CD4-positive, alpha-beta T cell treated with Interleukin-1 beta for 1 hour (primary cell): ENCODE results near the gene KIF4A.
"Not testable (repeated sequence)": the region's sequence is repeated elsewhere in the genome, so short reads cannot be mapped to it uniquely, and the experiment has no call there.

Experiments used
- DNase-seq, 2 donors: peaks; one replicate each; pipeline ENCODE4 v3.0.0-alpha.2; 2020 to 2022

Gene KIF4A, protein sequence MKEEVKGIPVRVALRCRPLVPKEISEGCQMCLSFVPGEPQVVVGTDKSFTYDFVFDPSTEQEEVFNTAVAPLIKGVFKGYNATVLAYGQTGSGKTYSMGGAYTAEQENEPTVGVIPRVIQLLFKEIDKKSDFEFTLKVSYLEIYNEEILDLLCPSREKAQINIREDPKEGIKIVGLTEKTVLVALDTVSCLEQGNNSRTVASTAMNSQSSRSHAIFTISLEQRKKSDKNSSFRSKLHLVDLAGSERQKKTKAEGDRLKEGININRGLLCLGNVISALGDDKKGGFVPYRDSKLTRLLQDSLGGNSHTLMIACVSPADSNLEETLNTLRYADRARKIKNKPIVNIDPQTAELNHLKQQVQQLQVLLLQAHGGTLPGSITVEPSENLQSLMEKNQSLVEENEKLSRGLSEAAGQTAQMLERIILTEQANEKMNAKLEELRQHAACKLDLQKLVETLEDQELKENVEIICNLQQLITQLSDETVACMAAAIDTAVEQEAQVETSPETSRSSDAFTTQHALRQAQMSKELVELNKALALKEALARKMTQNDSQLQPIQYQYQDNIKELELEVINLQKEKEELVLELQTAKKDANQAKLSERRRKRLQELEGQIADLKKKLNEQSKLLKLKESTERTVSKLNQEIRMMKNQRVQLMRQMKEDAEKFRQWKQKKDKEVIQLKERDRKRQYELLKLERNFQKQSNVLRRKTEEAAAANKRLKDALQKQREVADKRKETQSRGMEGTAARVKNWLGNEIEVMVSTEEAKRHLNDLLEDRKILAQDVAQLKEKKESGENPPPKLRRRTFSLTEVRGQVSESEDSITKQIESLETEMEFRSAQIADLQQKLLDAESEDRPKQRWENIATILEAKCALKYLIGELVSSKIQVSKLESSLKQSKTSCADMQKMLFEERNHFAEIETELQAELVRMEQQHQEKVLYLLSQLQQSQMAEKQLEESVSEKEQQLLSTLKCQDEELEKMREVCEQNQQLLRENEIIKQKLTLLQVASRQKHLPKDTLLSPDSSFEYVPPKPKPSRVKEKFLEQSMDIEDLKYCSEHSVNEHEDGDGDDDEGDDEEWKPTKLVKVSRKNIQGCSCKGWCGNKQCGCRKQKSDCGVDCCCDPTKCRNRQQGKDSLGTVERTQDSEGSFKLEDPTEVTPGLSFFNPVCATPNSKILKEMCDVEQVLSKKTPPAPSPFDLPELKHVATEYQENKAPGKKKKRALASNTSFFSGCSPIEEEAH

DNA sequence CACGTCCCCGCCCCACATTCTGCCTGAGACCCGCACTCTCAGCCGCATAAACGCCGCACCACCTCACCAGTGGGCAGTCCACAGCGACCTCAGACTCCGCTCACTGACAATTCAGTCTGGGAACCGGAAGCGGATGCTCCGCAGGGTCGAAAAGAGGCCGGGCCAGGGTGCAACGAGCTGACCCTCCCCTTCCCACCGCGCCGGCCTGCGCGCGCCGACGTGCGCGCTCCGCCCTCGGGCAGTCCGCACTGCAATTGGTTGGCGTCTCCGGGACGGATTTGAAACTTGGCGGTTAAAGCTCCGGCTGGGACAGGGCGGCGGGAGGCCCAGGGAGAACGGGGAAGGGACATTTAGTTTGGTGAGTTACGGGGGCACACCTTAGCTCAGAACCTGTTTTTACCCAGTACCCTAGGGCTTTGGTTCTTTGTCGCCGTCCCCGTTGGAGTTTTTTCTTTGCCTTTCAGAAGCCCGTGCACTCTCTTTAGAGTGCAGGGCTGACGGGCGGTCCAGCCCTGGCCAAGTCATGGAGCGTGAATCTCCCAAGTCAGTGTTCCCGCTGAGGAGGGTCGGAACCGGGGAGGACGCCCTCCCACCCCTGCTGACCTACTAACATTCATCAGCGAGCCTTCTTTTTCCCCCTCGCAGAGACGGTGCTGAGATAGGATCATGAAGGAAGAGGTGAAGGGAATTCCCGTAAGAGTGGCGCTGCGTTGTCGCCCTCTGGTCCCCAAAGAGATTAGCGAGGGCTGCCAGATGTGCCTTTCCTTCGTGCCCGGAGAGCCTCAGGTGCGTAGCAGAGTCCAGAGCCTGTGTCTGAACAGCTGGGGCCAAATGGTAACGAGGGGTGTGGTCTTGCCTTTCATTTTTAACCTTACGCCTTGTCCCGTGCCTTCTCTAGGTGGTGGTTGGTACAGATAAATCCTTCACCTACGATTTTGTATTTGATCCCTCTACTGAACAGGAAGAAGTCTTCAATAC is at the start of gene KIF4A, which contains the start of gene PDZD11:
KIF4A (plus strand) TSS at position 312 of the 978 bp plus-strand sequence; CDS start at position 667, 355 bp downstream.
PDZD11 (minus strand) TSS at position 135 of the 978 bp plus-strand sequence. CDS start 586 bp downstream, outside the sequence.
- DNase-seq = peak; percentile 82 to 83

- DNase-seq = no peak
Measured at GRCh38 chrX:70240751-70241150, 49.2 kb upstream of the KIF4A start.

- DNase-seq = no peak
Measured at GRCh38 chrX:70241501-70241900, 48.4 kb upstream of the KIF4A start.

DNA sequence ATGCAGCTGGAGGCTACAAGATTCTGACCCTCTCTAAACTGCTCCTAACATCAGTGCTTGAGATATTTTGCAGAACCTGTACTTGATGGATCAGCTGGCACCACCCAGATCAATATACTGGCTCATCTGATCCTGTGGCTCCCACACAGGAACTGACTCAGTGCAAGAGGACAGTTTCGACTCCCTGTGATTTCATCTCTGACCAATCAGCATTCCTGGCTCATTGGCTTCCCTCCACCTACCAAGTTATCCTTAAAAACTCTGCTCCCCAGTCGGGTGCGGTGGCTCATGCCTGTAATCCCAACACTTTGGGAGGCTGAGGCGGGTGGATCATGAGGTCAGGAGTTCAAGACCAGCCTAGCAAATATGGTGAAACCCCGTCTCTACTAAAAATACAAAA is 46.3 kb upstream of the KIF4A start:
- not testable (repeated sequence) for DNase-seq

GRCh38 chrX:70244881-70245280 is 45.0 kb upstream of the KIF4A start:
- no peak for DNase-seq

GRCh38 chrX:70247252-70247651 is 42.7 kb upstream of the KIF4A start:
- DNase-seq = no peak

GRCh38 chrX:70252491-70252890 is 37.4 kb upstream of the KIF4A start:
- no peak for DNase-seq

GRCh38 chrX:70253377-70254062 is 36.4 kb upstream of the KIF4A start:
- DNase-seq = no peak

GRCh38 chrX:70254063-70254400 is 35.9 kb upstream of the KIF4A start:
- no peak for DNase-seq

GRCh38 chrX:70254909-70255308 is 35.0 kb upstream of the KIF4A start:
- no peak for DNase-seq

GRCh38 chrX:70255452-70255851 is 34.5 kb upstream of the KIF4A start:
- DNase-seq = no peak

- DNase-seq = no peak
Measured at GRCh38 chrX:70257423-70258288, 32.2 kb upstream of the KIF4A start.

DNA sequence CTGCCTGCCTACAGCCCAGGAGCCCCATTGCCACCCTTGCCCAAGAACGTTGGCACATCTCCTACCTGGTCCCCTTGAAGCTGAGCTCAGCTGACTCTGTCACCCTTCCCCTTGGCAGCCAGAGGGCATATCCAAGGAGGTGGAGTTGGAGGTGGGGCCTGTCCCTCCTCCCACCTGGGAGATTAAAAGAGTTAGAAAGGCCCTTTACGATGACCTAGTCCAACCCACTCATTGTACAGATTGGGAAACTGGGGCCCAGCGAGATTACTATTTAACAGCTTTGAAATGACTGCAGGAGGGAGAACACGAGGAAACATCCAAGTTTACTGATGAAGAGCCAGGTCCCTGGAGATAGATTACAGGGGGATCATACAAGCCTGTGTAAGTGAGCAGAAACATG is 29.8 kb upstream of the KIF4A start, which contains the start of gene P2RY4:
P2RY4 (minus strand) TSS at position 101 of the 400 bp plus-strand sequence. CDS start 580 bp downstream, outside the sequence.
- no peak for DNase-seq

DNA sequence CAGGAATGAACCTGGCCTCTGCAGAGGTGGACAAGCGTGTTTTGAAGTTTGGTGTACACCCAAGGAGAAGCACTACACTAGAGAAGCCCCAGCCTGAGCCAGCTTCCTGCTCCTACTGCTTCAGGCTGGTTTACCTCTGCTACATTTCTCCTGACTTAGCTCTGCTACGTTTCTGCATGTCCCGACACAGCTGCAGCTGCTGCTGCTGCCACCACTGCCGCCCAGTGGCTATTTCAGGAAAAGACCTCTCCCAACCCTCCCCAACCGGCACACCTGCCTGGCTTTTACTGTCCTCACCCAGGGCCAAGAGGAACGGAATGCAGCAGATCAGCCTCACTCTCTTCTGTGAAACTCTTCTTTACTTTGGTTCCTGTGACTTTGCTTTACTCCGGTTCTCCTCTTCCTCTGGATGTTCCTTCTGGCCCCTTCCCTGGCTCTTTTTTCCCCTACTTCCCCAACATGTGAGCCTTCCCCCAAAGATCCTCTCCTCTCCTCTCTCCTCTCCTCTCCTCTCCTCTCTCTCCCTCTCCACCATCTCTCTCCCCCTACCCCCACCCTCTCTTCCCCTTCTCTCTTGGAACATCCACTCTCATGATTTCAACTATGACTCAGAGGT is 26.8 kb upstream of the KIF4A start:
- peak; percentile 1 to 7 for DNase-seq

- no peak for DNase-seq
Measured at GRCh38 chrX:70264784-70265183, 25.1 kb upstream of the KIF4A start.

- no peak for DNase-seq
Measured at GRCh38 chrX:70268034-70268433, 21.9 kb upstream of the KIF4A start, which contains the start of gene ARR3. TSS of gene ARR3 (plus strand) at chrX:70268334. CDS start at chrX:70269386, 1,052 bp downstream.

- not testable (repeated sequence) for DNase-seq
Measured at GRCh38 chrX:70274029-70274428, 15.9 kb upstream of the KIF4A start.

DNA sequence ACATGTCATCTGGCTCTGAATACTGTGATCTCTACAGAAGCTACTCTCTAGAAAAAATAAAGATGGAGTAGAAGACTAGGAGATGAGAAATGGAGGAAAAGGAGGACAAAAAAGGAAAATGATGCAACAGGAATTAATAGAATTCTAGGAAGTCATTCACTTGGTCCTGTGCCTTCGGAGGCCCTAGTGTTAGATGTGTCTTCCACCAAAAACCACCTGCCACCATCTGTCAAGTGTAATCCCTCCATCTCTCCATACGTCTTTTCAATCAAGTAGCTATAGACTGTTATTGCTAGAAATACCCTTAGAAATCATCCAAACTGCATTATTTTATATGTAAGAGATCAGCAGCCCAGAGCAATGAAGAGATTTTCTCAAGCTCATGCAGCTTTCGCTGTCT is 10.8 kb upstream of the KIF4A start:
- no peak for DNase-seq

- DNase-seq = no peak
Measured at GRCh38 chrX:70280573-70280972, 9.3 kb upstream of the KIF4A start.
